NB4 (cell line): ENCODE measurements around the gene DLG2.

ENCODE experiments used
- CTCF ChIP-seq: IDR thresholded peaks from one replicate; pipeline ENCODE4 v1.5.1; 2012; ENCODE audit warnings: low read depth, low read length
- MAX ChIP-seq: IDR thresholded peaks from 2 replicates; pipeline ENCODE4 v1.6.1; 2011; ENCODE audit warnings: low read depth, low read length
- POLR2A ChIP-seq: IDR thresholded peaks from 2 replicates; pipeline ENCODE4 v1.6.1; 2011; ENCODE audit warnings: mild to moderate bottlenecking; ENCODE audit not compliant: insufficient read length; ENCODE audit errors: extremely low read depth

GRCh38 chr11:83785942-83786341, 1841.2 kb downstream of the DLG2 start:
- no peak for TF ChIP-seq CTCF
- no peak for TF ChIP-seq POLR2A
- no peak for TF ChIP-seq MAX
